GM19023 (cell line): Measurements from ENCODE around the gene EFCAB11.

Experiments used
- ATAC-seq: cut with Tn5 transposase; IDR thresholded peaks from one replicate; pipeline ENCODE4 v1.9.1; 2021; ENCODE audit warnings: mild to moderate bottlenecking, moderate library complexity; ENCODE audit not compliant: unreplicated experiment

The EFCAB11 gene, protein sequence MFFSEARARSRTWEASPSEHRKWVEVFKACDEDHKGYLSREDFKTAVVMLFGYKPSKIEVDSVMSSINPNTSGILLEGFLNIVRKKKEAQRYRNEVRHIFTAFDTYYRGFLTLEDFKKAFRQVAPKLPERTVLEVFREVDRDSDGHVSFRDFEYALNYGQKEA

GRCh38 chr14:89954070-89955021, at the start of gene EFCAB11:
TSS of gene EFCAB11 (minus strand) at chr14:89954730. CDS start at chr14:89954660, 70 bp downstream.
- ATAC-seq: peak; percentile 82

- ATAC-seq: no peak
Measured at GRCh38 chr14:90003526-90004307, 49.2 kb upstream of the EFCAB11 start.

- ATAC-seq: no peak
Measured at GRCh38 chr14:90000935-90001334, 46.4 kb upstream of the EFCAB11 start.

DNA sequence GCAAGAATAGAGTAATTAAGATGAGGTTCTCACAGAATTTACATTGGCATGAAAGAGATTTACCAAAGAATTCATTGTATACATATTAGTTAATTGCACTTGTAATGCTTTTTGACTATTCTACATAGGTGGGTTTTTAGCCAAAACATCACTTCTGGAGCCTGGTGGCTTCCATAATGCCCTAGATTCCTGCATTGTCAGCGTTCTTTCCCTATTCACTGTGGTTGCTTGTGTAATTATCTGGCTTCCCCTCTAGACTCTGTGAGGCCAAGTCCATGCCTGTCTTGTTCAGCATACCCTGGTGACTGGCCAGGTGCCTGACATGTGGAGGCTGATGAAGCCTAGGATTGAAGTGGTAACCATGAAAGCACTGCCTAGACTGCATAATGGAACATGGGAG, 42.4 kb upstream of the EFCAB11 start:
- no peak for ATAC-seq

DNA sequence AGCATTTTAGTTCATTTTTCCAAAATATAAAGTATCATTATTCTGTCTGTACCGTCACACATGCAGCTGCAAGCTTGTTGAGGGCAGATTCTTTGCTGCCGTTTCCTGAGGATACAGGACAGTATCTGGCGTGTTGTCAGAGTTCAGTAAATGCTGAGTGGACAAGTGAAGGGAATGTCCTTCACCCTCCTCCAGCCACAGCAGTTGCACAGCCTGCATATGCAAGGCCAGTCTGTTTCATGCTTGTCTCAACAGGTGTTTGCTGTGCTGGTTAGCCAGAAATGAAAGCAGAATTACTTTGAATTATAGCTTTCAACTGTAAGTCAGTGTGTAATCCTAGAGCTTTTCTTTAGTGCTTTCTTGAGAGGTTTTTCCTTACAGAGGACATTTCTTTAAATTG, 37.7 kb upstream of the EFCAB11 start:
- ATAC-seq: no peak

GRCh38 chr14:89990623-89991275, 36.2 kb upstream of the EFCAB11 start:
- no peak for ATAC-seq

- no peak for ATAC-seq
Measured at GRCh38 chr14:89990218-89990617, 35.7 kb upstream of the EFCAB11 start.

GRCh38 chr14:89988787-89989186, 34.3 kb upstream of the EFCAB11 start:
- no peak for ATAC-seq

DNA sequence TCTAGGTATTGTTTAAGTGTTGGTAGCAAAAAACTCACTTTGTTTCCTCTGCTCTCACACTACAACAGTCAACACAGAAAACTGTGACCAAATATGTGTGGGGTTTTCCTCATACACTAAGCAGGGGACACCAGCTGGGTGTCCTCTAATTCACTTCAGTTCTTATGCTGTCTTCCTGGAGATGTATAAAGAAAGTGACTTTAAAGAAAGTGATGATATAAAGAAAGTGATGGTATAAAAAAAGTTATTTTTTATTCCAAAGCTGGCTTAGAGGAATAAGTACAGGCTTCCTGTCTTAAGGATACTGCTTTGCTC, 32.6 kb upstream of the EFCAB11 start:
- ATAC-seq: no peak

DNA sequence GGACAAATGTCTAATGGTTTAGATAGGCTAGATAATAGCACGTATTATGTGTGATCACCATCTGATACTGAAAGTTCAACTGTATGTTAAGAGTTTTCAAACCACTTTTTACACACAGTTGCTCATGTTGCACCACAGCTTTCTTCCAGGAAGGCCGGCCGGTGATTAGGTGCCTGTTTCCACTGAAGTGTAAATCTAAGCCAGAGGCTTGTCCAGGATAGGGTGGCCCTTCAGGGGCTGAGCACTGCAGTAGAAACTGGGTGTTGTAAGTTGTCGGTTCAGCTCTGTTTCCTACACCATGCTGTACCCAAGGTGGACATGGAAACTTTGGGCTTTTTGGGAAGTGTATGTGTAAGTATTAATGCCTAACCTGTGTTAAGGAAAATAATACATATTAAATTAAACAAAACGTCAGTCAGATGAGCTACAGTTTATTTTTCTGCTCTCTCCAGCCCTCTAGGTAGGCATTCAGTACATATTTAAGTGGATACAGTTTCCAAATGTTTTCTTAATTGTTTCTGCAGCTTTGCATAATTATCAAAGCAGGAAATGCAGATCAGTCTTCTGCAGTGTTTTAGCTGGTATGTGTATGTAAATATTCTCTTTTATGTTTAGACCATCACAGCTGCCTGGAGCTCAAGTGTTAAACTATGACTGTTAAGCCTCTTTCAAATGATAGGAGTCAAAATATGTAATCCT, 32.1 kb upstream of the EFCAB11 start:
- ATAC-seq: no peak

- peak; percentile 58 for ATAC-seq
Measured at GRCh38 chr14:89983375-89983774, 28.8 kb upstream of the EFCAB11 start.

GRCh38 chr14:89978656-89979055, 24.1 kb upstream of the EFCAB11 start:
- no peak for ATAC-seq

DNA sequence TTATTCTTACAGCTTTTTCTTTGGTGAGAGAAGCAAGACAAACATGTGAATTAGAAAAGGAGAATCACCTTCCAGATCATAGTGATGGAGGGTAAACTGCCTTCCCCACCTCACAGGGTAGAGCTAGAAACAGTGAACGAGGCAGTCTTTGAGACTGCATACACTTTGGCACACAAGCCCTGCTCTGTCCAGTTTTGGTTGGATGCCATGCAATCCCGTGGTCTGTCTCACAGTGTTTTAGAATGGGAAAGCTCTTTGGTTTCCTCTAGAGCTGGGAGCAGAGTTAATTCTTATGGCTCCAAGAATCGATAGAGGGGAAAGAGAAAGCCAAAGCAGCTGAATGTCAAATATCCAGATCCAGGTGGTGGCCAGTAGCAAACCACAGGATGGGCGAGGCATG, 23.1 kb upstream of the EFCAB11 start:
- no peak for ATAC-seq

GRCh38 chr14:89973234-89973823, 18.8 kb upstream of the EFCAB11 start:
- no peak for ATAC-seq

- no peak for ATAC-seq
Measured at GRCh38 chr14:89965839-89966238, 11.3 kb upstream of the EFCAB11 start.

DNA sequence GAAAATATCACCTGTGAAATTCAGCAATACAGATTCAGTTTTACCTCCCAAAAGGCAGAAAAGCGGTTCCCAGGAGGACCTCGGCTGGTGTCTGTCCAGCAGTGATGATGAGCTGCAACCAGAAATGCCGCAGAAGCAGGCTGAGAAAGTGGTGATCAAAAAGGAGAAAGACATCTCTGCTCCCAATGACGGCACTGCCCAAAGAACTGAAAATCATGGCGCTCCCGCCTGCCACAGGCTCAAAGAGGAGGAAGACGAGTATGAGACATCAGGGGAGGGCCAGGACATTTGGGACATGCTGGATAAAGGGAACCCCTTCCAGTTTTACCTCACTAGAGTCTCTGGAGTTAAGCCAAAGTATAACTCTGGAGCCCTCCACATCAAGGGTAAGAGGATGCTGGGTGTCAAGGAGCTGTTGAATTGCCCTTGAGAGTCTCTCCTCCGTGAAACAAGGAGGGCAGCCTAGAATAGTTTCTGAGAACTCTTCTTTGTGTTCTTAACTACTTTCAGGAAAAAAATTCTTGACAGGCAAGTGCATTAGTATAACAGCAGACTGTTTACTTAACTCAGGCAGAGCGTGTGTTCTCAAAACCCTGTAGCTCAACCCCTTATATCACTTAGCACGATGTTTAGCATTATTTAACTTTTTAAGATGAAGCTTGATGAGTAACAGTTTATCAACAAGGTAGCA, 8.9 kb upstream of the EFCAB11 start:
- ATAC-seq: no peak

DNA sequence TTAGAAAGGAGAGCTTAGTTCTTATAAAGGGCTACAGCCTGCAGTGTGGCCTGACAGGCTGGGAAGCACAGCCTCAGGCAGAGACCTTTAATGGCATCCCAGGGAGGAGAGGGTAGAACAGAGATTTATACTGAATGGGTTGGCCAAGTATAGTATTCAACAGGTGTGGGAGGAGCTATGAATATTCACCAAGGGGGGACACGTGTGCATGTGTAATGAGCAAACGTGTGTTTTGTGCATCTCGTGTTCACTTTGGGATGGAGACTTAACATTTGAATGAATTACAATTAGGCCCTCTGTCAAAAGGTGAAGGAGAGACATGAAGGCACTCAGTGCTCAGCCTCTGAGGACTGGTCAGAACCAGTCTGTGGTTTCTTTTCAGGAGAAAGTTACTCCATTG, 6.4 kb upstream of the EFCAB11 start:
- ATAC-seq: no peak

- ATAC-seq: no peak
Measured at GRCh38 chr14:89959853-89960445, 5.4 kb upstream of the EFCAB11 start.

DNA sequence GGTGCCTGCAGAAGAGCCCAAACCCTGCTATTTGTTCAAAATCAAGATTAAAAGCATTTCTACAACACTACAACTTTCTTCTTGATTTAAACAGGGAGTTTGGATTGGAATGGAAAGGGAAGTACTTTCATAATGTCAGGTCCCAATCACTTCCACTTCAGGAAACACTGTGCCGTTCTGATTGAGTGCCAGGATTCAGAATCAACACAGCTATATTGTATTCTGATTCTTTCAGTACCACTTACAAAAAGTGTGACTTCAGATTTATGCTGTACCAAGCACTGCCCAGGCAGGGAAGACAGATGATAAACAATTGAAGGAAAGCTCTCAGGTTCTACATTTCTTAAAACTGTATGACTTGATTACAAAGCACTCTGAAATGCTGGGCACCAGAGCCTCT, 4.4 kb upstream of the EFCAB11 start:
- no peak for ATAC-seq
